Epithelial cell of esophagus (primary cell): ENCODE measurements around the gene CUL7.

Source experiments
- DNase-seq: peaks from one replicate; pipeline ENCODE4 v3.0.0; 2010; ENCODE audit warnings: low read depth
- H3K4me3 ChIP-seq: 2 replicates; pipeline ENCODE4 v1.5.1; 2011; ENCODE audit warnings: mild to moderate bottlenecking, low read length, control low read depth
- TF ChIP-seq, protein P1 (sequence below): IDR thresholded peaks from 2 replicates; pipeline ENCODE4 v1.5.1; 2011; ENCODE audit warnings: low read depth, mild to moderate bottlenecking, low read length, control low read depth, inconsistent platforms; ENCODE audit not compliant: insufficient read depth; ENCODE audit errors: missing control alignments

The CUL7 gene

DNA sequence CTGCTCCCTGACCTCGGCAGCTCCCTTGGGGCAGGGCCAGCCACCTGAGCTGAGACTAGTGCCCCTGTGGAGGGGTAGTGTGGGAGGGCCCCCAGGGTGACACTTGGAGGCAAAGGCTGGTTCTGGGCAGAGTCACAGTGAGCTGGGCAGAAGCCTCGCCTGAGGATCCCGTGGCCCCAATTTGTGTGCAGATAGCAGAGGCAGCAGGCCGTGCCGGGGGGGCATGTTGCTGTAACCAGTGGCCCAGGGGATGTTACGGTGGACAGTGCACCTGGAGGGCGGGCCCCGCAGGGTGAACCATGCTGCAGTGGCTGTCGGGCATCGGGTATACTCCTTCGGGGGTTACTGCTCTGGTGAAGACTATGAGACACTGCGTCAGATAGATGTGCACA is 36.7 kb downstream of the CUL7 start:
- DNase-seq, result no peak
- TF ChIP-seq, protein P1, sequence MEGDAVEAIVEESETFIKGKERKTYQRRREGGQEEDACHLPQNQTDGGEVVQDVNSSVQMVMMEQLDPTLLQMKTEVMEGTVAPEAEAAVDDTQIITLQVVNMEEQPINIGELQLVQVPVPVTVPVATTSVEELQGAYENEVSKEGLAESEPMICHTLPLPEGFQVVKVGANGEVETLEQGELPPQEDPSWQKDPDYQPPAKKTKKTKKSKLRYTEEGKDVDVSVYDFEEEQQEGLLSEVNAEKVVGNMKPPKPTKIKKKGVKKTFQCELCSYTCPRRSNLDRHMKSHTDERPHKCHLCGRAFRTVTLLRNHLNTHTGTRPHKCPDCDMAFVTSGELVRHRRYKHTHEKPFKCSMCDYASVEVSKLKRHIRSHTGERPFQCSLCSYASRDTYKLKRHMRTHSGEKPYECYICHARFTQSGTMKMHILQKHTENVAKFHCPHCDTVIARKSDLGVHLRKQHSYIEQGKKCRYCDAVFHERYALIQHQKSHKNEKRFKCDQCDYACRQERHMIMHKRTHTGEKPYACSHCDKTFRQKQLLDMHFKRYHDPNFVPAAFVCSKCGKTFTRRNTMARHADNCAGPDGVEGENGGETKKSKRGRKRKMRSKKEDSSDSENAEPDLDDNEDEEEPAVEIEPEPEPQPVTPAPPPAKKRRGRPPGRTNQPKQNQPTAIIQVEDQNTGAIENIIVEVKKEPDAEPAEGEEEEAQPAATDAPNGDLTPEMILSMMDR, result no peak
- H3K4me3 ChIP-seq, result no peak overlapping the region

DNA sequence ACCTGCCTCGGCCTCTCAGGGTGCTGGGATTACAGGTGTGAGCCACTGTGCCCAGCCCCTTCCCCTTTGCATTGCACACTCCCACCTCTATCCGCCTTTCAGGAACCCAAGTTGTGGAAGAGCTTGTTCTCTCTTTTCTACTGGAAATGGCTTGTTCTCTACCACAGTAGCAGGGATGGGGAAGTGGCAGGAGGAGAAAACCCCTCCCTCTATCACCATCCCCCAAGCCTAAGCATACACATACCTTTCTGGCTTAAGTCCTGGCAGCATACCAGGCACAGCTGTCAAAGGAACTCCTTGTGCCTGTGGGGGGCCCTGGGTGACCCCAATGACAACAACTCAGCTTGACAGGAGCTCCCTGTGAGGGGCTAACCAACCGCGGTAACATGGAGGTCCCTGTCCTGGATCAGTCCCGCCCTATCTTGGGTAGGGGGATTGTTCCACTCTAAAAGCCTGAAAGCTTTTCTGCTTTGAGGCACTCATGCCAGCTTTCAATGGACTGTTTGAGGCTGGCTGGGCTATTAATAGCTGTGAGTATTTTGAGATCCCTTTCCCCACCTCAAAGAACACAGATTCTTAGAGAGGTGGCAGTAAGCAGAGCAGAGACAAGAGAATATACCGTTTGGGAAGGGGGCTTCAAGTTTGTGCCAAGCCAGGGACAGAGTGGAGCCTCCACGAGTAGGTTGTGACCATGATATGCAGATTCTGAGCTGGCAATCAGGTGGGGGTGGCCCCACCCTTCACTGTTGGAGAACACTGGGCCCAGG is 37.3 kb downstream of the CUL7 start:
- DNase-seq, result no peak
- TF ChIP-seq, protein P1, result no peak
- no peak overlapping the region for H3K4me3 ChIP-seq

DNA sequence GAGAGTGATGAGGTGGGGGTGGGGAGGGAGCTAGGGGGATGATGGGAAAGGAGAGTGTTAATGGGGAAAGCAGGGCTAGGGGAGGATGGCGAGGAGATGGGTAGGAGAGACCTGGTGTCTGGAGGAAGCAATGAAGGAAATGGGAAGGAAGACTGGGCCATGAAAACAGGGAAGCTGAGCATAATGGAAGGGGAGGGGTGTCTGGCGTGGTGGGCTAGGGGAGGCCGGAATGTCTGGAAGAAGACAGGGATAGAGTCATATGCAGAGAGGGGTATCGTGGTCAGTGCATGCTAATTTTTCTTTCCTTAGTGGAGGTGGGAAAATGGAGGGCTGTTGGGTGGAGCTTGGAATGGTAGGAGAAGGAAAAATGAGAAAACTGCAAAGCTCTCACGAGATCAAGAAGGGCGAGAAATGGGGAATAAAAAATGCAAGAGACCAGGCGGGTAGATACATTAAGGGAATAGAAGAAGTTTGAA is 39.2 kb downstream of the CUL7 start:
- TF ChIP-seq, protein P1, result no peak
- H3K4me3 ChIP-seq, result peak overlapping the region; percentile 98
- peak; percentile 30 for DNase-seq

DNA sequence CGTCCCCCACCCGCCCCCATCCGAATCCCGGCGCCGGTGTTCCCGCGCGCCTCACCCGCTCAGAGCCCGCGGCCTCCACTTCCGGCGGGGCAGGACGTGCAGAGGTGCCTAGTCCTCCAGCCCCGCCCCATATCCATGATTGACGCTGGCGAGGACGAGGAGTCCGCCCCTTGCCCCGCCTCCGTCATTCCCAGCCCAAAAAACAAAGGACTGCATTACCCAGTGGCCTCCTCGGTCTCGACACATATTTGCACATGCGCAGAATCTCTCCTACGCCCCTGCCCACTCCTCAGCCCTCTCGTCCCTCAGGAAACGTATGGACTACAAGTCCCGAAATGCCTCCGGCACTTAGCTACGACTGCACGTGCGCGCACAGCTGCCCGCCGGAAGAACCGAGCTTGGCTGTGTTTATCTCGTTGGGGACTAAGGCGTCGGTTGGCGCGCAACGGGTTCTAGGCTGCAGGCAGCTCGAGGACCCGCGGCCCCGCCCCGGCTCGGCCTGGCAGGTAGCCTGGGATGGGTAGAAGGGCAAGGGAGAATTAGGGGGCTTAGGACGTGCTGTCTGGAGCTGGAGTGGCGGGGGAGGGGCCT is 39.7 kb downstream of the CUL7 start, which contains the start of the genes KLHDC3 and MEA1:
TSS of gene KLHDC3 (plus strand) at position 407 of the 591 bp plus-strand sequence. CDS start 2,944 bp downstream, outside the sequence.
TSS of gene MEA1 (minus strand) at position 104 of the 591 bp plus-strand sequence. CDS start 133 bp downstream, outside the sequence.
- TF ChIP-seq, protein P1, result no peak
- H3K4me3 ChIP-seq, result peak within 1 kb of the TSS; percentile 98
- peak; percentile 100 for DNase-seq

DNA sequence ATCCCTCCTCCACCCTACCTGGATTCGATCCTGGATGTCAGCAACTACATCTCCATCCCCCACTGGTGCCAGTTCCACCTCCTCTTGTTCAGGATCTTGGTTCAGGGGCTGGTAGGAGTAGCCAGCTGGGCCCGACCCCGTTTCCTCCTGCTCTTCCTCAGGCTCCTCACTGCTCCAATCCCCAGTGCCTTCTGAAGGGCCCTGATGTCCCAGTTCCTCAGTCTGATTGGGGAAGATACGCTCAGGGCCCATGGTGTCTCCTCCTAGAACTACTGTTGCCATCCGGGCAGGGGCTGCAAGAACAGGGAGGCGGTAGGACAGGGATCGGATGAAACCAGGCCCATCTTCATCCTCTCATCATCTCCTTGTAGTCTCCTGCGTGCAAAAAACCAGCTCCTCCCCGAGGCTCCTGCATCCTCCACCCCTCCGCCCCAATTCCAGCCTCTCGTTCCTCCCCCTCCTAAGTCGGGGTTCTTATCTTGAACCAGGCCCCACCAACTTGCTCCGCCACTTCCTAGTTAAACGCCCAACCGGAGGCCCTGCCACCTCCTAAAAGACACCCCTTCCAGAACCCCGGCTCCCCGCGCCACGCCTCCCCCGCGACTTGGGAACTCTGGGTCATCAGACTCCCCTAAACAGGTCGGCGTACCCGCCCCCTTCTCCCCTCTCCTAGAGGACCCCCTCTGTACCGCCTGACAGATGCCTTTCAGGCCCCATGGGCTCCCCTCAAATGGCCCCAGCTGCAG is 40.4 kb downstream of the CUL7 start:
- no peak for DNase-seq
- peak overlapping the region; percentile 98 for H3K4me3 ChIP-seq
- TF ChIP-seq, protein P1, result no peak

GRCh38 chr6:43012364-43012763 is 41.3 kb downstream of the CUL7 start:
- no peak for DNase-seq
- TF ChIP-seq, protein P1, result no peak
- H3K4me3 ChIP-seq, result no peak overlapping the region
